Measurements from ENCODE around the gene AGK.

DNA sequence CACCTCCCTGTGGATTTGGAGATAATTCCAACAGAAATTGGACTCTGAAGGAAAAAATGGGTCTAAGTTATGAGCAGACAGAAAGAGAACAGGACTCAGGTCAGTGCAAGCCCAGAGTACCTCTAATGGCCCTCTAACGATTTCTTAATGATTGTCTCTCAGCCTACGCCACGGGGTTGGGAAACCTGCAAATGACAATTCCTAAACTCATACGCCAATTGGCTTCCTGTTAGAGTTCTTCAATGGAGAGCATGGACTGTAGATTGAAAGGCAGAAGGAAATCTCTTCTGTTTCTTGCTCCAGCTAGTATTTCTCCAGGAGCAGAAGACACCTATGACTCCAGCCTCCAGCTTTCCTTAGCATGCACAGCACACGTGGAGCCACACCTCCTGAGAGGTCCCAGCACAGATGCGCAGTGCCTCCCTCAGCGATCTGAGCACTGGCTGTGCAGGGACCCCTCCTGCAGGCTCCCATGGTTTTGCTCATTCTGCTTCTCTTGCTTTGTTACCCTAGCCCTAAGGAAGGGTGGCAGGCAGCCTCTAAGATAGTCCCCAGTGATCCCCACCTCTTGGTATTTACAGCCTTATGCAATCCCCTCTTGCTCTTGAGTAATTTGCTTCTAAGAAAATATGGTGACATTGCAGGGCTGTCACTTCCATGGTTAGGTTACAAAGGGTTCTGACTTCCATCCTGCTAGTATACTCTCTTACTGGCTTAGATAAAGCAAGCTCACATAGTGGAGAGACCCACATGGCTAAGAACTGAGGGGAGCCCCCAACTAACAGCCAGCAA, 120.7 kb downstream of the AGK start:
- TF ChIP-seq, protein P1, sequence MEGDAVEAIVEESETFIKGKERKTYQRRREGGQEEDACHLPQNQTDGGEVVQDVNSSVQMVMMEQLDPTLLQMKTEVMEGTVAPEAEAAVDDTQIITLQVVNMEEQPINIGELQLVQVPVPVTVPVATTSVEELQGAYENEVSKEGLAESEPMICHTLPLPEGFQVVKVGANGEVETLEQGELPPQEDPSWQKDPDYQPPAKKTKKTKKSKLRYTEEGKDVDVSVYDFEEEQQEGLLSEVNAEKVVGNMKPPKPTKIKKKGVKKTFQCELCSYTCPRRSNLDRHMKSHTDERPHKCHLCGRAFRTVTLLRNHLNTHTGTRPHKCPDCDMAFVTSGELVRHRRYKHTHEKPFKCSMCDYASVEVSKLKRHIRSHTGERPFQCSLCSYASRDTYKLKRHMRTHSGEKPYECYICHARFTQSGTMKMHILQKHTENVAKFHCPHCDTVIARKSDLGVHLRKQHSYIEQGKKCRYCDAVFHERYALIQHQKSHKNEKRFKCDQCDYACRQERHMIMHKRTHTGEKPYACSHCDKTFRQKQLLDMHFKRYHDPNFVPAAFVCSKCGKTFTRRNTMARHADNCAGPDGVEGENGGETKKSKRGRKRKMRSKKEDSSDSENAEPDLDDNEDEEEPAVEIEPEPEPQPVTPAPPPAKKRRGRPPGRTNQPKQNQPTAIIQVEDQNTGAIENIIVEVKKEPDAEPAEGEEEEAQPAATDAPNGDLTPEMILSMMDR (IDR thresholded peaks at IDR 0.05; ENCODE audit: insufficient read depth, low read length), result no peak
- no peak for TF ChIP-seq POLR2AphosphoS5 (IDR thresholded peaks at IDR 0.05; ENCODE audit: low read depth)

Data from HL-60 (cell line).